Activated CD8-positive, alpha-beta memory T cell treated with anti-CD3 and anti-CD28 coated beads, Interleukin-2, amount 50 U/mL, for 4 hours (primary cell): ENCODE measurements around the gene PHTF1.

ENCODE experiments used
- DNase-seq: peaks from one replicate; pipeline ENCODE4 v3.0.0-alpha.2; 2020

PHTF1 gene

DNA sequence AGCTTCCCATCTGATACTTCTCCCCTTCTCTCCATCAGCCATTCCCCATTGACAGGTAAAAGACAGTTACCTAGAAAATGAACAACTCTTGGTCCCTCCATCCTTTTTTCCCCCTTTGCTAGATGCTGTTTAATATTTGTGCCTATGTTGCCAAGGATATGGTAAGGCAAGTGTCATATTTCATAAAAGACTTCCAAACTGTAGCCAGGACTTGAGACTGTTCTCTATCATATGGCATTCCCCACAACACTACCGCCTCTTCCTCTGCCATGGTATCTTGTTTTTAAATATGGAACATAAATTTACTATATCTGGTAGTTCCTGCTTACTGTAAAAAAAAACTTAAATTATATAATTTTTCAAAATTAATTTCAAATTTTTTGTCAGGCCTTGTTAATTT is 97.2 kb downstream of the PHTF1 start:
- no peak for DNase-seq

DNA sequence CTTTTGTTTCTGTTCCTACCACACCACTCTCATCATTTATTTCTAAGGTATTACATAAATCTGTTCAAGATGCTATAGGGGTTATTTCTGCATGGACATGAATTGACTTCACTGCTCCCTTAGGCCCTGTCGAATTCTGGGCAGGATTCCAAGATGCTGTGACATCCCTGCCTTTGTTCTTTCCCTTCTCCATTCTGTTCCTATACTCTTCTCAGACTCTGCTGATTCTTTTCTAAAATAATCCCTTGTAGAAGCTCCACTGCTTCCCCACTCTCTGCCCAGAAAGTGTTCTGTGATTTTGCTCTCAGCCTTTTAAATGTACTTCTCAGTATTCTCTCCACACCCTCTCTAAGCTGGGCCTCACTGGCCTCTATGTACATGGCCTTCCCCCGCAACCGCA is 99.2 kb downstream of the PHTF1 start:
- no peak for DNase-seq

DNA sequence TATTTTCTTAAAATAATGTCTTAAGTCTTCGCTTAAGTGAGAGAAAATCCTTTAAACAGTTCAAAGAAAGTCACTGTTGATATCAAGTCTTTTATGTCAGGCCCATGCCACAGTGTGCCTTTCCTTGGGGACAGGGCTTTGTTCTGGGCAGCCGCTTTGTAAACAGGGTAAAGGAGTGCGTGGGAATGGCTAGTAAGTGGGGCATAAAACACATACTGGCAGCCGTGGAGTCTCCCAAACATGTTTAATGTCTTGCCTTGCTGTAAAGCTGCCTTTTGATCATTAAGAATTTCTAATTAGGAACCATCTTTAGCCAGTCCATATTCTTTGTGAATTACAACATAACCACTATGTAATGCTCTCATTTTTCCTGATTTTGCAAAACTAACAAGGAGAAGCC is 99.7 kb downstream of the PHTF1 start:
- no peak for DNase-seq

DNA sequence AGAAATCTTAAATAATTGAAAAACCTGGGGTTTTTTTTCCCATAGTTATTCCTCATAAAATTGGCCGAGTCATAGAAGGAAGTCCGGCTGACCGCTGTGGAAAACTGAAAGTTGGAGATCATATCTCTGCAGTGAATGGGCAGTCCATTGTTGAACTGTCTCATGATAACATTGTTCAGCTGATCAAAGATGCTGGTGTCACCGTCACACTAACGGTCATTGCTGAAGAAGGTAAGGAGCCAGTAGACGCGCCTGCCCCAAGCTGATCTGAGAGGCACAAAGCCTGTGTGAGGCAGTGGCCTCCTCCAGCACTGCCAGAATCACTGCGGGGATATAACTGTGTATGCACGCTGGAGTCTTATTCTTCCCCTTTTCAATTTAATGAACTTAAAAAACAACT is 100.3 kb downstream of the PHTF1 start:
- no peak for DNase-seq

DNA sequence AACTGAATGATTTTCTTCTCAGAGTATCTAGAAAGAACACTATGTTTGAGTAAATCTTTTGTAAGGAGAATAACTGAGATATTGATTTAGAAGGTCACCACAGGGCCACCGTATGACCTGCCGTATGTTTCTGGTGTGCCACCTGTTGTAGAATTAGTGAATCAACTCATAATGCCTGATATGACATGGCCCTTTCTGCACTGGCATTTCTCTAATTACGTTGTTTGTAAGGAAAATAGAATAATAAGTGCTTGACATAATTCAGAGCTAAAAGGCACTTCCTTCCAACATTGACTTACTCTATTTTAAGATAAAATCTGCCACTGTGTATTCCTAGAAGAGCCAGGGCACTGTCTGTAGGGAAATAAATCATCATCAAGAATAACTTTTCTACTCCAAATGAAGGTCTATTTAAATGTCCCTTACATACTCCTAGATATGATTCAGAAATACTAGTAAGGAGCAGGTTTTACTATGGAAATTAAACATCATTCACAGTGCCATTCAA is 101.7 kb downstream of the PHTF1 start:
- DNase-seq, result no peak

DNA sequence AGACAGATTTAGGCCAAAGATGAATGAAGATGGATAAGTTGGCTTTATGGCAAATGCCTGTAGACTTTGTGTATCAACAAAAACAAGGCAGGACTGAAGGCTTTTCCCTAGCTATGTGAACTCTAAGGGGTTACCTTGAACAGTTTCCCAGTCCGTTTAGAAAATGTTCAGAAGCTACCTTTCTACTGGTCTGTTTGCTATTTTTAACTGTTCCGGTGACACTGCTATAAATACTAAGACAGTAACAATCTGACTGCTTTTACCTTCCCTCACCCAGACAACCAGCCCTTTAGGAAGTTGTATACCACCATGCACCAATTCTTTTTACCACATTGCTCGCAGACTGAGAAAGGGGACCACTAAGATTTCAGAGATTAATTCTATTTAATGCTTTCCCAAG is 102.2 kb downstream of the PHTF1 start:
- no peak for DNase-seq

DNA sequence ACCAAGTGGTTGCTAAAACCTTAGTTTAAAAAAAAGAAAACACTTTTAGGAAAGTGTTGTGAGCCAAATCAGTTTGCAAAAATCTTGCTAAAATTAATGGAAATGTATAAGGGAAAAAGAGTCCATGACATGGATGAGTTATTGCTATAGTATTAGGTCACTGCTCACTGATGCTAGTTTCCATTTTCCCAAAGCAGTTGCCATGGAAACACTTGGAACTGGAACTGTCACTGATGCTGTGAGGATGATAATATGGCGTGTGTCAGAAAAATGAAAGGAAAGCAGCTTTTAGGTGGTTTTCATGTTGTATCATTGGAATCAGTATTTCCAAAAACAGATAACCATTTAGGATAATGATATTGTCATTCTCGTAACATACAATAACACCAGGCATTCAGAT is 104.4 kb downstream of the PHTF1 start:
- no peak for DNase-seq

DNA sequence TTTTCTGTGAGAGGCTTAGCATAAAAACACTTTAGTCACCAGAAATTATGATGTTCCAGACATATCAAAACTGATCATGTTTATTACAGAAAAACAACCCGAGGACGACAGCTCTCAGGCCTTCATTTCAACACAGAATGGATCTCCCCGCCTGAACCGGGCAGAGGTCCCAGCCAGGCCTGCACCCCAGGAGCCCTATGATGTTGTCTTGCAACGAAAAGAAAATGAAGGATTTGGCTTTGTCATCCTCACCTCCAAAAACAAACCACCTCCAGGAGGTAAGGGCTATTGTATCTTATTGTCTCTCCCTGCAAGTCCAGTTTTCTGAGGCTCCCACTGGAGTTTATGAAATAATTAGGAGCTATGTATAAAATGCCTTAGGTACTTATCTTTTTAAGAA is 105.5 kb downstream of the PHTF1 start:
- no peak for DNase-seq

DNA sequence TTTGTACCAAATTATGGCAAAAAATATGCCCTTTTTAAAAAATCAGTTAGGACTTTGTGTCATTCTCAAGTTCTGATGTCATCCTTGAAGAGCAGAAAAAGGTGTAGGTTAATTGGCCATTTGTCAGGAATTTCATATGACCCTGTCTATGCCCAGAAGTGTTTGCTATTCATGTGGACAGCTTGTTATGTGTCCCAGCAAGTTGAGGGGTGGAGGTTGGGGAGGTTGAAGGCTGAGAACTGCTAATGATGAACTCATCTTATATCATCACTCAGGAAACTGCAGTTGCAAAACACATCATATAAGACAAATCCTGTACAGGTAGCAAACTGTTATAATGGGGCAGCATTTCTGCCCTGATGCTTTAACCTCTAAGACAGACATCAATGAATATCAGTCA is 106.5 kb downstream of the PHTF1 start:
- DNase-seq, result no peak

DNA sequence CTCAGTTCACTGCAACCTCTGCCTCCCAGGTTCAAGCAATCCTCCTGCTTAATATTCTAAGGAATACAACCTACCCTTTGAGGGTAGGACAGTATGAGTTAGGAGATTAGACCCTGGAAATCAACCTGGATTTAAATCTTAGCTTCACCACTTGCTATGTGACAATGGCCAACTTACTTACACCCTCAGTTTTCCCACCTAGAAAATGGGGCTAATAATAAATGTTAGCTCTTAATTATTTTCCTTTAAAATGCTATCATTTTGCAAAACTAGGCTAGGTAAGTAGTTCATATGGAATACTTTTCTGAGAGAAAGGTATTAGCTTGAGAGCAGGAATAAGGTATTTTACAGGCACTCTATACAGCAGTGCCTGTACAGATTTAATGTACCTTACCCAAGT is 110.8 kb downstream of the PHTF1 start:
- DNase-seq, result no peak

DNA sequence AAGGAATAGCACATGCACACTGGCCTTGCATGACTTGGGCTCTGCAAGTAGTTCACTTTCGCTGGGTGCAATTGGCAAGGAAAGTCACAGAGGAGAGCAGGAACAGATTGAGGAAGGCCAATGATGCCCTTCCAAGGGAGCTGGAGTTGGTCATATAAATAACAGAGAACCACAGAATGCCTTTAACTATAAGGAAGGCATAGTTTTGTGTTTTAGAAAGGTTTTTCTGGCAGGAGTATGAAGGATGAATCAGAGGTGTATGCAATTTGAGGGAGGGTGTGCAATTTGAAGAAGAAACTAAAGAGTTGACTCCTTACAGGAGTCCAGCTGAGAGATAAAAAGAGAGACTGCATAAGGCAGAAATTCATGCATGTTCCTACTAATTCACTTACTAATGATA is 112.1 kb downstream of the PHTF1 start:
- no peak for DNase-seq
